ENCODE measurements around the gene THRAP3. TPM values are rescaled to one million over a fixed set of nuclear protein-coding genes. Genes with fewer than 3 reads are reported as not detected.
"Not testable (repeated sequence)": the region's sequence is repeated elsewhere in the genome, so short reads cannot be mapped to it uniquely, and the experiment has no call there.

THRAP3 gene
- total RNA-seq, 1 donor from 2014 or later: 161 TPM

- no peaks in the 10 kb centered on the region for H3K27me3 Mint-ChIP-seq
- no peaks in the 10 kb centered on the region for H3K9me3 Mint-ChIP-seq
- H3K4me3 Mint-ChIP-seq: no peak overlapping the region
- DNase-seq: no peak
- H3K27ac Mint-ChIP-seq: no peak overlapping the region
- H3K4me1 Mint-ChIP-seq: peaks cover 25% of the 10 kb centered on the region
- intact Hi-C loops (cut with micrococcal nuclease): no loop called here
- peaks cover 14% of the 10 kb centered on the region for H3K36me3 Mint-ChIP-seq (ENCODE audit: low read depth)
Observed at GRCh38 chr1:36251794-36252481, 27.7 kb downstream of the THRAP3 start.

GRCh38 chr1:36252482-36252824 is 28.2 kb downstream of the THRAP3 start:
- H3K4me3 Mint-ChIP-seq; DNase-seq; intact Hi-C loops (cut with micrococcal nuclease); H3K27me3 Mint-ChIP-seq; H3K9me3 Mint-ChIP-seq; H3K27ac Mint-ChIP-seq: not testable (repeated sequence)
- Mint-ChIP-seq H3K36me3 (ENCODE audit: low read depth) (peaks cover 15% of the 10 kb centered on the region), H3K4me1 (peaks cover 30% of the 10 kb centered on the region)

GRCh38 chr1:36253161-36253862 is 29.1 kb downstream of the THRAP3 start:
- Mint-ChIP-seq H3K27ac (no peak overlapping the region), H3K36me3 (ENCODE audit: low read depth) (peaks cover 17% of the 10 kb centered on the region), H3K4me1 (peaks cover 28% of the 10 kb centered on the region), H3K9me3 (no peaks in the 10 kb centered on the region), H3K27me3 (no peaks in the 10 kb centered on the region), H3K4me3 (no peak overlapping the region)
- no peak for DNase-seq
- intact Hi-C loops (cut with micrococcal nuclease): no loop called here

GRCh38 chr1:36256558-36257374 is 32.5 kb downstream of the THRAP3 start:
- no peaks in the 10 kb centered on the region for H3K9me3 Mint-ChIP-seq
- no peaks in the 10 kb centered on the region for H3K27me3 Mint-ChIP-seq
- intact Hi-C loops (cut with micrococcal nuclease): no loop called here
- no peak overlapping the region for H3K4me3 Mint-ChIP-seq
- no peak overlapping the region for H3K27ac Mint-ChIP-seq
- H3K36me3 Mint-ChIP-seq (ENCODE audit: low read depth): peaks cover 32% of the 10 kb centered on the region
- DNase-seq: no peak
- H3K4me1 Mint-ChIP-seq: peaks cover 16% of the 10 kb centered on the region

GRCh38 chr1:36257375-36257767 is 33.1 kb downstream of the THRAP3 start:
- Mint-ChIP-seq H3K4me3 (no peak overlapping the region), H3K27ac (peak overlapping the region; percentile 2), H3K36me3 (ENCODE audit: low read depth) (peaks cover 34% of the 10 kb centered on the region), H3K27me3 (no peaks in the 10 kb centered on the region), H3K9me3 (no peaks in the 10 kb centered on the region), H3K4me1 (peaks cover 18% of the 10 kb centered on the region)
- no peak for DNase-seq
- intact Hi-C loops (cut with micrococcal nuclease): no loop called here

GRCh38 chr1:36258960-36259344 is 34.7 kb downstream of the THRAP3 start:
- intact Hi-C loops (cut with micrococcal nuclease): no loop called here

GRCh38 chr1:36268981-36269380 is 44.7 kb downstream of the THRAP3 start:
- H3K9me3 Mint-ChIP-seq: no peaks in the 10 kb centered on the region
- intact Hi-C loops (cut with micrococcal nuclease): no loop called here
- no peak overlapping the region for H3K27ac Mint-ChIP-seq
- no peak overlapping the region for H3K4me3 Mint-ChIP-seq
- DNase-seq: no peak
- peaks cover 34% of the 10 kb centered on the region for H3K36me3 Mint-ChIP-seq (ENCODE audit: low read depth)
- no peaks in the 10 kb centered on the region for H3K27me3 Mint-ChIP-seq
- peaks cover 13% of the 10 kb centered on the region for H3K4me1 Mint-ChIP-seq

More at GRCh38 chr1:36258960-36259344, 34.7 kb downstream of the THRAP3 start:
- Mint-ChIP-seq H3K9me3 (no peaks in the 10 kb centered on the region), H3K27me3 (no peaks in the 10 kb centered on the region), H3K4me1 (peaks cover 17% of the 10 kb centered on the region), H3K27ac (no peak overlapping the region), H3K4me3 (no peak overlapping the region), H3K36me3 (ENCODE audit: low read depth) (peaks cover 38% of the 10 kb centered on the region)
- no peak for DNase-seq

GRCh38 chr1:36269408-36269838 is 45.2 kb downstream of the THRAP3 start:
- no peaks in the 10 kb centered on the region for H3K9me3 Mint-ChIP-seq
- no peak overlapping the region for H3K27ac Mint-ChIP-seq
- H3K36me3 Mint-ChIP-seq (ENCODE audit: low read depth): peaks cover 34% of the 10 kb centered on the region
- H3K27me3 Mint-ChIP-seq: no peaks in the 10 kb centered on the region
- intact Hi-C loops (cut with micrococcal nuclease): no loop called here
- H3K4me1 Mint-ChIP-seq: peaks cover 9% of the 10 kb centered on the region
- DNase-seq: no peak
- H3K4me3 Mint-ChIP-seq: no peak overlapping the region

- H3K9me3 Mint-ChIP-seq: no peaks in the 10 kb centered on the region
- peaks cover 34% of the 10 kb centered on the region for H3K36me3 Mint-ChIP-seq (ENCODE audit: low read depth)
- no peaks in the 10 kb centered on the region for H3K27me3 Mint-ChIP-seq
- no peak overlapping the region for H3K27ac Mint-ChIP-seq
- H3K4me3 Mint-ChIP-seq: no peak overlapping the region
- DNase-seq: no peak
- peaks cover 9% of the 10 kb centered on the region for H3K4me1 Mint-ChIP-seq
- intact Hi-C loops (cut with micrococcal nuclease): no loop called here
Observed at GRCh38 chr1:36273024-36273423, 48.8 kb downstream of the THRAP3 start.

GRCh38 chr1:36274201-36274600 is 50.0 kb downstream of the THRAP3 start:
- Mint-ChIP-seq H3K9me3 (no peaks in the 10 kb centered on the region), H3K27ac (no peak overlapping the region), H3K4me3 (no peak overlapping the region), H3K27me3 (no peaks in the 10 kb centered on the region), H3K36me3 (ENCODE audit: low read depth) (peaks cover 27% of the 10 kb centered on the region), H3K4me1 (peaks cover 7% of the 10 kb centered on the region)
- no peak for DNase-seq
- intact Hi-C loops (cut with micrococcal nuclease): no loop called here

GRCh38 chr1:36276688-36277087 is 52.4 kb downstream of the THRAP3 start:
- no peak for DNase-seq
- H3K4me1 Mint-ChIP-seq: peaks cover 20% of the 10 kb centered on the region
- intact Hi-C loops (cut with micrococcal nuclease): no loop called here
- no peak overlapping the region for H3K4me3 Mint-ChIP-seq
- no peak overlapping the region for H3K27ac Mint-ChIP-seq
- peaks cover 25% of the 10 kb centered on the region for H3K36me3 Mint-ChIP-seq (ENCODE audit: low read depth)
- H3K9me3 Mint-ChIP-seq: no peaks in the 10 kb centered on the region
- no peaks in the 10 kb centered on the region for H3K27me3 Mint-ChIP-seq

- Mint-ChIP-seq H3K36me3 (ENCODE audit: low read depth) (peaks cover 21% of the 10 kb centered on the region), H3K27me3 (no peaks in the 10 kb centered on the region), H3K27ac (peak overlapping the region; percentile 74), H3K4me3 (no peak overlapping the region), H3K4me1 (peaks cover 22% of the 10 kb centered on the region), H3K9me3 (no peaks in the 10 kb centered on the region)
- DNase-seq: no peak
- intact Hi-C loops (cut with micrococcal nuclease): no loop called here
Observed at GRCh38 chr1:36279110-36279788, 55.0 kb downstream of the THRAP3 start.

GRCh38 chr1:36279789-36280296 is 55.6 kb downstream of the THRAP3 start:
- H3K36me3 Mint-ChIP-seq (ENCODE audit: low read depth): peaks cover 24% of the 10 kb centered on the region
- peak overlapping the region; percentile 79 for H3K27ac Mint-ChIP-seq
- H3K27me3 Mint-ChIP-seq: no peaks in the 10 kb centered on the region
- peaks cover 22% of the 10 kb centered on the region for H3K4me1 Mint-ChIP-seq
- no peak for DNase-seq
- H3K4me3 Mint-ChIP-seq: no peak overlapping the region
- no peaks in the 10 kb centered on the region for H3K9me3 Mint-ChIP-seq
- intact Hi-C loops (cut with micrococcal nuclease): loop anchor here (5.0 kb wide), 1 partner anchor 73 kb away; no protein-coding TSS in a partner anchor
